ENCODE measurements around the gene ABHD14A.

DNA sequence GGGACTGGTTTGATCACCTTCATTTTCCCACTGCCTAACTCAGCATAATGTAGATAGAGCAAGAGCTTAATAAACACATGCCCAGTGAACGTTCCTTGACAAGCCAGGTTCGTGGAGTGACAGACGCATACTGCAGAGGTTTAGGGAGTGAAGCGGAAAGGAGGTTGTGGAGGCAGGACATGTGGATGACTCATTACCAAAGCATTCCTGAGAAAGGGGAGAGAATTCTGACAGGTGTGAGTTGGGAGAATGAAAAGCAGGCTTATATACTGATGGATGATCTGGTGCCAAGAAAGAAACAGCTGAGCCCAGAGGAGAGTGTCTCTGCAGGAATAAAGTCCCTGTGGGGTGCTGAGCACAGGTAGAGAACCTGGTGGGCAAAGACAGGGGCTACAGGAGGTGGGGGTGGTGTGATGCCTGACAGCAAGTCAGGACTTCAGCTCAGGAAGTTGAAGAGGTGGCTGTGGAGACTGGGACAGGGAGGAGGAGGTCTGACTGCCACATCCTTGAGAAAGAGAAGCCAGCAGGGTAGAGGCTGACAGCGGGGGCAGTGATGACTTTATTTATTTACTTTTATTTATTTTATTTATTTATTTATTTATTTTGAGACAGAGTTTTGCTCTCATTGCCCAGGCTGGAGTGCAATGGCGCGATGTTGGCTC, 23.2 kb downstream of the ABHD14A start:
- TF ChIP-seq, protein P1, sequence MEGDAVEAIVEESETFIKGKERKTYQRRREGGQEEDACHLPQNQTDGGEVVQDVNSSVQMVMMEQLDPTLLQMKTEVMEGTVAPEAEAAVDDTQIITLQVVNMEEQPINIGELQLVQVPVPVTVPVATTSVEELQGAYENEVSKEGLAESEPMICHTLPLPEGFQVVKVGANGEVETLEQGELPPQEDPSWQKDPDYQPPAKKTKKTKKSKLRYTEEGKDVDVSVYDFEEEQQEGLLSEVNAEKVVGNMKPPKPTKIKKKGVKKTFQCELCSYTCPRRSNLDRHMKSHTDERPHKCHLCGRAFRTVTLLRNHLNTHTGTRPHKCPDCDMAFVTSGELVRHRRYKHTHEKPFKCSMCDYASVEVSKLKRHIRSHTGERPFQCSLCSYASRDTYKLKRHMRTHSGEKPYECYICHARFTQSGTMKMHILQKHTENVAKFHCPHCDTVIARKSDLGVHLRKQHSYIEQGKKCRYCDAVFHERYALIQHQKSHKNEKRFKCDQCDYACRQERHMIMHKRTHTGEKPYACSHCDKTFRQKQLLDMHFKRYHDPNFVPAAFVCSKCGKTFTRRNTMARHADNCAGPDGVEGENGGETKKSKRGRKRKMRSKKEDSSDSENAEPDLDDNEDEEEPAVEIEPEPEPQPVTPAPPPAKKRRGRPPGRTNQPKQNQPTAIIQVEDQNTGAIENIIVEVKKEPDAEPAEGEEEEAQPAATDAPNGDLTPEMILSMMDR (IDR thresholded peaks at IDR 0.05), result no peak
- no peak for TF ChIP-seq POLR2A (IDR thresholded peaks at IDR 0.05)

Data from body of pancreas (tissue), 4 donors.